Stomach (tissue), 4 donors: ENCODE results near the gene DNAJC4.

ENCODE experiments used
- EP300 ChIP-seq: sonication (generic); formaldehyde crosslinking; IDR thresholded peaks from one replicate; pipeline ENCODE4 v1.6.1; 2017; ENCODE audit warnings: antibody characterized with exemption
- POLR2A ChIP-seq, 4 donors: fragments of 450-650 bp; IDR thresholded peaks; one replicate each; pipeline ENCODE4 v1.6.1; 2016; ENCODE audit warnings: antibody characterized with exemption in 4 of 4, control low read depth in 2 of 4, mild to moderate bottlenecking in 1 of 4, moderate library complexity in 1 of 4
- POLR2AphosphoS5 ChIP-seq, 3 donors: sonication (generic); formaldehyde crosslinking; IDR thresholded peaks; one replicate each; pipeline ENCODE4 v1.6.1; 2016; ENCODE audit warnings: antibody characterized with exemption in 3 of 3
- TF ChIP-seq, protein P1 (sequence below), 7 experiments: fragments of 450-650 bp in 4 of 7; fragments of 200-600 bp in 3 of 7; sonication (generic) in 3 of 7; IDR thresholded peaks; one replicate each; pipeline ENCODE4 v1.5.1; 2016 to 2019; ENCODE audit warnings: antibody characterized with exemption in 7 of 7, control low read depth in 2 of 7, mild to moderate bottlenecking in 1 of 7

GRCh38 chr11:64207256-64208085, 22.9 kb upstream of the DNAJC4 start:
- TF ChIP-seq POLR2A (IDR thresholded peaks at IDR 0.05) (no peak), POLR2AphosphoS5 (IDR thresholded peaks at IDR 0.05) (peak in 2 of 3 donors; percentile 34 to 41), EP300 (no peak)
- TF ChIP-seq, protein P1, sequence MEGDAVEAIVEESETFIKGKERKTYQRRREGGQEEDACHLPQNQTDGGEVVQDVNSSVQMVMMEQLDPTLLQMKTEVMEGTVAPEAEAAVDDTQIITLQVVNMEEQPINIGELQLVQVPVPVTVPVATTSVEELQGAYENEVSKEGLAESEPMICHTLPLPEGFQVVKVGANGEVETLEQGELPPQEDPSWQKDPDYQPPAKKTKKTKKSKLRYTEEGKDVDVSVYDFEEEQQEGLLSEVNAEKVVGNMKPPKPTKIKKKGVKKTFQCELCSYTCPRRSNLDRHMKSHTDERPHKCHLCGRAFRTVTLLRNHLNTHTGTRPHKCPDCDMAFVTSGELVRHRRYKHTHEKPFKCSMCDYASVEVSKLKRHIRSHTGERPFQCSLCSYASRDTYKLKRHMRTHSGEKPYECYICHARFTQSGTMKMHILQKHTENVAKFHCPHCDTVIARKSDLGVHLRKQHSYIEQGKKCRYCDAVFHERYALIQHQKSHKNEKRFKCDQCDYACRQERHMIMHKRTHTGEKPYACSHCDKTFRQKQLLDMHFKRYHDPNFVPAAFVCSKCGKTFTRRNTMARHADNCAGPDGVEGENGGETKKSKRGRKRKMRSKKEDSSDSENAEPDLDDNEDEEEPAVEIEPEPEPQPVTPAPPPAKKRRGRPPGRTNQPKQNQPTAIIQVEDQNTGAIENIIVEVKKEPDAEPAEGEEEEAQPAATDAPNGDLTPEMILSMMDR (IDR thresholded peaks at IDR 0.05) = no peak
